Pancreas (tissue), 10 donors: ENCODE results near the gene NR2E1. TPM values are rescaled to one million over a fixed set of nuclear protein-coding genes. Genes with fewer than 3 reads are reported as not detected.

Experiments used
- ATAC-seq, 4 donors: fragments of 200-7000 bp; cut with Tn5 transposase; one replicate each; pipeline versions ENCODE4 v1.8.0 to v1.9.1; 2020; ENCODE audit warnings: mild to moderate bottlenecking in 4 of 4, moderate library complexity in 4 of 4
- DNase-seq, 6 donors: peaks; one replicate each; pipeline ENCODE4 v3.0.0-alpha.2; 2020
- FAIRE-seq: peaks from 2 replicates; lab custom pipeline; 2012; peaks lifted over from hg19 to GRCh38; lab: Jason Lieb, UNC
- H3K27ac ChIP-seq, 4 donors: fragments of 200-600 bp; sonication (generic); 1 replicate in 3 of 4; 2 replicates in 1 of 4; pipeline versions ENCODE4 v1.5.0 to v1.8.0; 2020
- H3K27me3 ChIP-seq, 4 donors: fragments of 200-600 bp; one replicate each; pipeline ENCODE4 v1.8.0; 2021
- H3K36me3 ChIP-seq, 3 donors: fragments of 200-600 bp; sonication (generic) in 1 of 3; one replicate each; pipeline versions ENCODE4 v1.5.0 to v1.8.0; 2020 to 2021
- H3K4me1 ChIP-seq, 3 donors: fragments of 200-600 bp; one replicate each; pipeline ENCODE4 v1.8.0; 2021
- H3K4me3 ChIP-seq, 4 donors: fragments of 200-600 bp; sonication (generic) in 2 of 4; one replicate each; pipeline versions ENCODE4 v1.5.0 to v1.8.0; 2020 to 2021
- H3K9me3 ChIP-seq, 4 donors: fragments of 200-600 bp; one replicate each; pipeline ENCODE4 v1.8.0; 2021
- WGBS, 2 donors: extraction: QIAGEN DNeasy Blood & Tissue Kit; methylation state at CpG; one replicate each; pipeline ENCODE4 v1.1.7; 2013; 5-methylcytosine and 5-hydroxymethylcytosine counted together
- intact Hi-C, 3 donors: fragments of 100-400 bp; cut with DNase I; formaldehyde crosslinking; loops; one replicate each; pipeline versions ENCODE4 v1.11.1 to v1.14.2; 2022
- polyA plus RNA-seq, 2 donors: library from polyadenylated mRNA; stranded (reverse); fragments of 200-250 nt; gene quantifications; one replicate each; pipeline ENCODE4 v1.2.3, GENCODE V29; 2013
- total RNA-seq, 6 donors: library from RNA; stranded (reverse); fragmentation: NEBNext Ultra II Directional in 4 of 6; extraction: Animal tissue kit (Norgen Biotek cat#: 25700) in 4 of 6; gene quantifications; one replicate each; pipeline versions ENCODE4 v1.2.1 to v1.2.4, GENCODE V29; 2021 to 2023
- TF ChIP-seq, protein P1 (sequence below), 4 donors: fragments of 200-600 bp; sonication (generic) in 3 of 4; IDR thresholded peaks; one replicate each; pipeline versions ENCODE4 v1.5.0 to v1.8.0; 2021; ENCODE audit warnings: antibody characterized with exemption in 4 of 4
- donor health status: healthy with polysubstance abuse.
- donor health status: DM: no; HTN: no; CAD: no; lungs with moderate emphysema.
- donor health status: DM: no; HTN: no; CAD: no.
- donor health status: control.
- donor health status: control.
- donor health status: Bipolar disorder and iron deficiency.
- donor health status: DM: yes; HTN: yes; CAD: no.
- donor health status: DM: no; HTN: no; CAD: no.
- donor health status: DM: no; HTN: no; CAD: no.
- donor health status: DM: yes; HTN: yes; CAD: no.

The NR2E1 gene
- total and polyA plus RNA-seq, 8 donors: 0.02 to 0.19 (median 0.06) TPM; not detected in 5

DNA sequence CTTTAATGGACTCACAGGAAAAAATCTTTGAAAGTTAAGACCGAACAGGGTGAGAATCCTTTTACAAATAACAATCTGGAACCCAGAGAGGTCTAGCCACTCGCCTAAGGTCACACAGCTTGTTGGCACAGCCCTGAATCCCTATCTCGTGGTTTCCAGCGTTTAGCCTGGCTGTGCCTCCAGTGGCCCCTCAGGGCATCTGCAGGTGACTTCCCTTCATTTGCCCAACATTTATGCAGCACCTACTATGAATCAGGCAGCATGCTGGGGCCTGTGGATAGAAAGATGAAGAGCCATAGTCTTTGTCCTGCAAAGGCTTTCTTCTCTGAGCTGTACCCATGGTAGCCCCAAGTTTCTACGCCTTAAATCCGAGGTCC, 2.6 kb upstream of the NR2E1 start:
- Histone ChIP-seq H3K36me3 (no peaks in the 10 kb centered on the region), H3K4me1 (peaks cover 0 to 14% (median 10%) of the 10 kb centered on the region in 3 donors), H3K4me3 (no peak overlapping the region), H3K9me3 (no peaks in the 10 kb centered on the region), H3K27me3 (peaks cover 4 to 73% (median 17%) of the 10 kb centered on the region in 4 donors), H3K27ac (no peak overlapping the region)
- WGBS, 2 donors: 5% methylated on average over 6 of the region's 6 CpGs
- no peak for DNase-seq
- TF ChIP-seq, protein P1, sequence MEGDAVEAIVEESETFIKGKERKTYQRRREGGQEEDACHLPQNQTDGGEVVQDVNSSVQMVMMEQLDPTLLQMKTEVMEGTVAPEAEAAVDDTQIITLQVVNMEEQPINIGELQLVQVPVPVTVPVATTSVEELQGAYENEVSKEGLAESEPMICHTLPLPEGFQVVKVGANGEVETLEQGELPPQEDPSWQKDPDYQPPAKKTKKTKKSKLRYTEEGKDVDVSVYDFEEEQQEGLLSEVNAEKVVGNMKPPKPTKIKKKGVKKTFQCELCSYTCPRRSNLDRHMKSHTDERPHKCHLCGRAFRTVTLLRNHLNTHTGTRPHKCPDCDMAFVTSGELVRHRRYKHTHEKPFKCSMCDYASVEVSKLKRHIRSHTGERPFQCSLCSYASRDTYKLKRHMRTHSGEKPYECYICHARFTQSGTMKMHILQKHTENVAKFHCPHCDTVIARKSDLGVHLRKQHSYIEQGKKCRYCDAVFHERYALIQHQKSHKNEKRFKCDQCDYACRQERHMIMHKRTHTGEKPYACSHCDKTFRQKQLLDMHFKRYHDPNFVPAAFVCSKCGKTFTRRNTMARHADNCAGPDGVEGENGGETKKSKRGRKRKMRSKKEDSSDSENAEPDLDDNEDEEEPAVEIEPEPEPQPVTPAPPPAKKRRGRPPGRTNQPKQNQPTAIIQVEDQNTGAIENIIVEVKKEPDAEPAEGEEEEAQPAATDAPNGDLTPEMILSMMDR (IDR thresholded peaks at IDR 0.05): no peak
- intact Hi-C loops: no loop called here
- FAIRE-seq: no peak
- no peak for ATAC-seq

DNA sequence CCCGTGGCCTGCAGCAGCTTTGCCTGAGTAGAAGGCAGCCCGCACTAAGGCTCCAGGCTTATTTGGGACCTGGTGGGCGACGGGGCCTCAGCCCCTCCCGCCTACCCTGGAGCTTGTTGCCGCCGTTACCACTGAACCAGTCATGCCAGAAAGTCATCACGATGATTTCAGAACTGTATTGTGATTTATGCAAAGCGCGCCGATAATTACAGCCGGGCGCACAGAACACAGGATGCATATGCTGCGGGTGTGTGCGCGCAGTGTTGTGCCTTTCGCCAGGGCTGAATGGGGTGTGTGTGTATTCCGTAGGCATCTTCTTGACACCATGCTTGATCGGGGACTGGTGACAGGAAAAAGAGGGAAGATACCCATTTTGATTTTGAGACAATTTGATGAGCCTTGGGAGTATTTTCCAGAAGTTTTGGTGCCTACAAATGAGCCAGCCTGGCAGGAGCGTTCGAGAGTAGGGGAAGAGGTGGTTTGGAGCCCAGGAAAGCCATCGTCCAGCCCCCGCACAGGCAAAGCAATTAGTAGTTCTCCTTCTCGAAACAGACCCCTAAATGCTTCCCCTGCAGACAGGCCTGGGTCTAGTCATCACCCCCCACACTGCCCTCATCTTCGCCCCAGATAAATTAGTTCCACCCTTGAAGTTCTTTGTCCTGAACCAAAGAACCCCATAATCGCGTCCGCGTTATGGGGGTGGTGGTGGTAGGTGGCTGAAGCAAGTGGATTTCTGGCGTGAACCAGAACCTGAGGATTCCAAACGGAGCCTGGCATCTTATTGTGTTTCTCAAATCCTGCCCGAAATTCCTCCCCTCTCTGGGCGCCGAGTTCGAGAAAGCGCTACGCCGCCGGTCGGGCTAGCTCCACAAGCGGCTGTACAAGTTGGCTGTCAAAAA, 1.9 kb upstream of the NR2E1 start:
- H3K27me3 ChIP-seq: peaks cover 4 to 78% (median 19%) of the 10 kb centered on the region in 4 donors
- DNase-seq (no peak), FAIRE-seq (no peak)

DNA sequence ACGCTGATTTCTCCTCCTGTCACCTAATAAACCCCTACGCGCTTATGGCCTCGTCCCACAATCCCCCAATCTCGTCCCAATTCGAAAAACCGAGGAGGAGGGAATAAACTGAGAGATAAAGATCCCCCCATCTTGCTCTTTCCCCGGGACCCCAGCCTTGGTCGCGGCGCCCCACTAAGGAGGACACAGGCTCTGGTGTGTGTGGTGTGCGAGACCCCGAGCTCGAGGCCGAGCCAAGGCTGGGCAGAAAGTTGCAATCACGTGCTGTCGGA, 1.3 kb upstream of the NR2E1 start:
- no peak overlapping the region for H3K4me3 ChIP-seq

More for the DNA sequence above, 1.9 kb upstream of the NR2E1 start:
- Histone ChIP-seq H3K4me3 (no peak overlapping the region), H3K27ac (no peak overlapping the region), H3K36me3 (no peaks in the 10 kb centered on the region), H3K4me1 (peaks cover 0 to 14% (median 10%) of the 10 kb centered on the region in 3 donors), H3K9me3 (no peaks in the 10 kb centered on the region)
- TF ChIP-seq, protein P1 (IDR thresholded peaks at IDR 0.05): no peak
- ATAC-seq: no peak
- intact Hi-C loops: no loop called here
- WGBS, 2 donors: 10 to 11% methylated on average over 41 of the region's 41 CpGs

DNA sequence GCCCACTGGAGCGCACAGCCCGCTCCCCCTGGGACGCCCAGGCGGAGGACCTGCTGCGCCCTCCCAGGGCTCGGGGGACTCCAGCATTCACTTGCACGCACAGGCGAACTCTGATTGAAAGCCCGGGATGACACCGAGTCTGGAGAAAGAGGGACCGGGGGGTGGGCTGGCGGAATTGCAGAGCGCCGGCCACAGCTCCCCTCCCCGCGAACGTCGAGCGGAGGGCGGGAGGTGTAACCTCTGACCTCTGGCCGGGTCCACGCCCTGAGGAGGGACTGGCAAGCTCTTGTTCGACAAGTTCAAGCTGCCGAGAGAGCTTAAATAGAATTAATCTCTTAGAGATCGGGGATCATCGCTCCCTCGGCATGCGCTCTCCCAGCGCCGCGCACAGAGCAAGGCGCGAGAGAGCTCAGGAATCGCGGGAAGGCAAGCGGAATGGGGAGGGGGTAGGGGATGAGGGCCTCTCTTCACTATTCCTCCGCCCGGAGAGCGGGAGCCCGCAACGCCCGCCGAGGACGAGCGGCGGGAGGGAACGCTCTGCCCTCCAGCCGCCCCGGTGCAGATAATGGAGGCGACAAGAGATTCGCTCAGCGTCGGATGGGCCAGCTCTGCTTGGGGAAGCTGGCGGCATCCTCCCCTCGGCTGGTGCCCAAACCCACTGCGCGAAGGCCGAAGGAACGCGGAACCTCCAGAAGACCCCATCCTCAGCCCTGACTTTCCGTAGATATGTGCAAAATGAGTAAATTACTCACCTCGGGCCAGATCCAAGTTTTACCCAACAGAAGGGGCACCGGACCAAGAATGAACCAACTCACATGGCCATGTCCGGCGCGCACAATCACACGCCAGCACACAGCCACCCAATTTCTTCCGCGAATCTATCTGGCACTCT, 761 bp upstream of the NR2E1 start:
- Histone ChIP-seq H3K4me1 (peaks cover 0 to 14% (median 10%) of the 10 kb centered on the region in 3 donors), H3K27me3 (peaks cover 4 to 82% (median 20%) of the 10 kb centered on the region in 4 donors), H3K27ac (no peak overlapping the region), H3K4me3 (peak overlapping the region in 3 of 4 donors; percentile 2 to 44 (median 4)), H3K36me3 (no peaks in the 10 kb centered on the region), H3K9me3 (no peaks in the 10 kb centered on the region)
- intact Hi-C loops: no loop called here
- TF ChIP-seq, protein P1 (IDR thresholded peaks at IDR 0.05): no peak
- peak in 1 of 6 donors; percentile 47 for DNase-seq
- no peak for FAIRE-seq
- peak in 1 of 4 donors; percentile 6 for ATAC-seq
- WGBS, 2 donors: 7% methylated on average over 58 to 69 of the region's 69 CpGs

More for the DNA sequence above, 1.3 kb upstream of the NR2E1 start:
- TF ChIP-seq, protein P1 (IDR thresholded peaks at IDR 0.05): no peak
- 3% methylated on average over 17 of the region's 17 CpGs for WGBS, 2 donors
- H3K27ac ChIP-seq: no peak overlapping the region
- intact Hi-C loops: no loop called here
- FAIRE-seq: no peak
- ATAC-seq: no peak
- no peaks in the 10 kb centered on the region for H3K36me3 ChIP-seq
- H3K9me3 ChIP-seq: no peaks in the 10 kb centered on the region
- peaks cover 4 to 83% (median 20%) of the 10 kb centered on the region in 4 donors for H3K27me3 ChIP-seq
- peaks cover 0 to 14% (median 10%) of the 10 kb centered on the region in 3 donors for H3K4me1 ChIP-seq
- DNase-seq: no peak
